ENCODE results near the gene PDX1.

GRCh38 chr13:27922883-27923612, 3.2 kb downstream of the PDX1 start:
- TF ChIP-seq CTCF (conservative IDR thresholded peaks at IDR 0.05; ENCODE audit: low read depth, low read length) (no peak), EZH2 (IDR thresholded peaks at IDR 0.05; ENCODE audit: borderline replicate concordance, low read depth, low read length, poor library complexity, severe bottlenecking) (no peak)

Data from A673 (cell line).